CD4-positive, alpha-beta memory T cell (primary cell): Measurements from ENCODE around the gene MYL11. TPM values are rescaled to one million over a fixed set of nuclear protein-coding genes. Genes with fewer than 3 reads are reported as not detected.

Experiments
- CTCF ChIA-PET: fragments of 350-600 bp; sonication (Branson Sonifier 250); formaldehyde crosslinking; loops from one replicate; lab custom pipeline; 2021; ENCODE audit warnings: inconsistent platforms; ENCODE audit not compliant: partially characterized antibody; lab: Charles Lee
- POLR2A ChIA-PET: fragments of 350-600 bp; sonication (Branson Sonifier 250); formaldehyde crosslinking; loops from one replicate; lab custom pipeline; 2021; ENCODE audit not compliant: partially characterized antibody; lab: Charles Lee
- DNase-seq, 5 donors: peaks; one replicate each; pipeline versions ENCODE4 v3.0.0 to v3.0.0-alpha.2; 2020 to 2022; ENCODE audit warnings: mixed read lengths in 1 of 5
- H3K27ac ChIP-seq: one replicate; pipeline ENCODE4 v1.7.0; 2013; ENCODE audit warnings: low read depth, low read length
- H3K27me3 ChIP-seq: 2 replicates; pipeline ENCODE4 v1.7.0; 2013; ENCODE audit warnings: mild to moderate bottlenecking, low read length, moderate library complexity; ENCODE audit not compliant: insufficient read depth
- H3K36me3 ChIP-seq: 2 replicates; pipeline ENCODE4 v1.7.0; 2013; ENCODE audit warnings: mild to moderate bottlenecking, low read length, moderate library complexity; ENCODE audit not compliant: insufficient read depth
- H3K4me1 ChIP-seq: 2 replicates; pipeline ENCODE4 v1.7.0; 2013; ENCODE audit warnings: mild to moderate bottlenecking, low read length, moderate library complexity; ENCODE audit not compliant: insufficient read depth
- H3K4me3 ChIP-seq, 2 donors: one replicate each; pipeline ENCODE4 v1.7.0; 2013; ENCODE audit warnings: low read length in 2 of 2, mild to moderate bottlenecking in 1 of 2
- H3K9me3 ChIP-seq, 2 donors: one replicate each; pipeline ENCODE4 v1.7.0; 2013; ENCODE audit warnings: low read length in 2 of 2, control low read depth in 1 of 2; ENCODE audit not compliant: control insufficient read depth in 1 of 2
- H3K27ac Mint-ChIP-seq, 7 donors: one replicate each; pipeline ENCODE4 v1.8.0; 2020 to 2021; ENCODE audit warnings: mixed read lengths in 7 of 7, mild to moderate bottlenecking in 6 of 7, inconsistent platforms in 3 of 7, moderate library complexity in 3 of 7
- H3K27me3 Mint-ChIP-seq, 2 donors: one replicate each; pipeline ENCODE4 v1.8.0; 2020 to 2021; ENCODE audit warnings: mixed read lengths in 2 of 2
- H3K36me3 Mint-ChIP-seq, 2 donors: one replicate each; pipeline ENCODE4 v1.8.0; 2020 to 2021; ENCODE audit warnings: mixed read lengths in 2 of 2, inconsistent platforms in 1 of 2, mild to moderate bottlenecking in 1 of 2
- H3K4me1 Mint-ChIP-seq, 4 donors: one replicate each; pipeline ENCODE4 v1.8.0; 2020 to 2021; ENCODE audit warnings: mixed read lengths in 4 of 4, mild to moderate bottlenecking in 1 of 4
- H3K4me3 Mint-ChIP-seq, 8 donors: one replicate each; pipeline ENCODE4 v1.8.0; 2020 to 2021; ENCODE audit warnings: mixed read lengths in 8 of 8, mild to moderate bottlenecking in 7 of 8, moderate library complexity in 6 of 8, inconsistent platforms in 3 of 8
- H3K9me3 Mint-ChIP-seq, 8 donors: one replicate each; pipeline ENCODE4 v1.8.0; 2020 to 2021; ENCODE audit warnings: mixed read lengths in 8 of 8, mild to moderate bottlenecking in 5 of 8, inconsistent platforms in 3 of 8, moderate library complexity in 1 of 8
- intact Hi-C: fragments of 100-400 bp; cut with micrococcal nuclease; formaldehyde crosslinking; loops from one replicate; pipeline ENCODE4 v1.15.1; 2023
- polyA plus RNA-seq, 2 donors: library from polyadenylated mRNA; unstranded; fragments of 300-500 nt; fragmentation: Illumina TruSeq; gene quantifications; one replicate each; pipeline ENCODE4 v1.2.3, GENCODE V29; 2021
- total RNA-seq, 2 experiments: library from RNA; stranded (reverse); gene quantifications; one replicate each; pipeline ENCODE4 v1.2.3, GENCODE V29; 2021

The MYL11 gene
- total and polyA plus RNA-seq, 4 experiments from 2014 or later = 1.1 to 1.3 TPM; not detected in 2

- CTCF ChIA-PET = interaction anchor here (0.8 to 2.6 kb wide), 8 partner anchors 10 to 278 kb away, joined by 3 to 24 read pairs (median 4); partner anchors contain the start of genes SEPTIN1 and TBX6
- peak overlapping the region in 1 of 2 donors; percentile 67 for H3K4me3 ChIP-seq
- no peaks in the 10 kb centered on the region for H3K9me3 ChIP-seq
- Mint-ChIP-seq H3K27me3 (peaks cover 0 to 2% of the 10 kb centered on the region in 2 donors), H3K9me3 (no peaks in the 10 kb centered on the region), H3K4me3 (peak overlapping the region in 7 of 8 donors; percentile 80 to 91 (median 84)), H3K4me1 (peaks cover 43 to 66% (median 51%) of the 10 kb centered on the region in 4 donors), H3K36me3 (peaks cover 0 to 28% of the 10 kb centered on the region in 2 donors), H3K27ac (peak overlapping the region in 6 of 7 donors; percentile 86 to 99 (median 96))
- peak overlapping the region; percentile 72 for H3K27ac ChIP-seq
- no peak for DNase-seq
- POLR2A ChIA-PET = interaction anchor here (1.1 to 12.9 kb wide), 17 partner anchors 11 to 579 kb away, joined by 3 to 224 read pairs (median 12); partner anchors contain the start of genes CD2BP2, CORO1A, DCTPP1 and KIF22
- peaks cover 10% of the 10 kb centered on the region for H3K36me3 ChIP-seq
- H3K4me1 ChIP-seq = peaks cover 43% of the 10 kb centered on the region
- intact Hi-C loops = loop anchor here (1.0 to 2.0 kb wide), 6 partner anchors 8 to 305 kb away; partner anchors contain the start of genes ALDOA, CD2BP2, FBRS and ZNF771
- no peaks in the 10 kb centered on the region for H3K27me3 ChIP-seq
These were observed 4.6 kb upstream of the MYL11 start for GRCh38 chr16:30369938-30370455.

GRCh38 chr16:30370456-30371247 is 4.0 kb upstream of the MYL11 start, which contains the start of gene TBC1D10B:
TSS of gene TBC1D10B (minus strand) at chr16:30370494. CDS start at chr16:30370183, 311 bp downstream.
- peaks cover 46% of the 10 kb centered on the region for H3K4me1 ChIP-seq
- POLR2A ChIA-PET = interaction anchor here (0.7 to 12.9 kb wide), 25 partner anchors 10 to 695 kb away, joined by 3 to 224 read pairs (median 5); partner anchors contain the start of genes ALDOA, CD2BP2, CORO1A and DCTPP1
- Mint-ChIP-seq H3K9me3 (no peaks in the 10 kb centered on the region), H3K4me3 (peak within 1 kb of the TSS; percentile 87 to 94 (median 90)), H3K27ac (peak within 1 kb of the TSS; percentile 83 to 99 (median 95)), H3K36me3 (peaks cover 0 to 21% of the 10 kb centered on the region in 2 donors), H3K27me3 (peaks cover 0 to 2% of the 10 kb centered on the region in 2 donors), H3K4me1 (peaks cover 43 to 60% (median 49%) of the 10 kb centered on the region in 4 donors)
- CTCF ChIA-PET = interaction anchor here (0.6 to 2.6 kb wide), 19 partner anchors 8 to 279 kb away, joined by 3 to 41 read pairs (median 4); partner anchors contain the start of genes CD2BP2, SEPTIN1, TBX6 and ZNF48
- H3K9me3 ChIP-seq = no peaks in the 10 kb centered on the region
- H3K27ac ChIP-seq = peak within 1 kb of the TSS; percentile 72
- DNase-seq = peak; percentile 99 to 100 (median 100)
- H3K27me3 ChIP-seq = no peaks in the 10 kb centered on the region
- peak within 1 kb of the TSS; percentile 67 to 88 for H3K4me3 ChIP-seq
- H3K36me3 ChIP-seq = peaks cover 4% of the 10 kb centered on the region
- intact Hi-C loops = loop anchor here (1.0 to 2.0 kb wide), 6 partner anchors 8 to 306 kb away; partner anchors contain the start of genes ALDOA, CD2BP2, FBRS and ZNF771

GRCh38 chr16:30371248-30371816 is 3.3 kb upstream of the MYL11 start:
- CTCF ChIA-PET = interaction anchor here (0.7 to 2.6 kb wide), 16 partner anchors 9 to 279 kb away, joined by 3 to 41 read pairs (median 4); partner anchors contain the start of genes CD2BP2, SEPTIN1, TBX6 and ZNF48
- Mint-ChIP-seq H3K36me3 (peaks cover 0 to 18% of the 10 kb centered on the region in 2 donors), H3K27ac (peak overlapping the region; percentile 80 to 99 (median 95)), H3K4me3 (peak overlapping the region; percentile 80 to 91 (median 84)), H3K9me3 (no peaks in the 10 kb centered on the region), H3K27me3 (peaks cover 0 to 2% of the 10 kb centered on the region in 2 donors), H3K4me1 (peaks cover 43 to 56% (median 47%) of the 10 kb centered on the region in 4 donors)
- H3K27ac ChIP-seq = peak overlapping the region; percentile 68
- peaks cover 53% of the 10 kb centered on the region for H3K4me1 ChIP-seq
- no peaks in the 10 kb centered on the region for H3K27me3 ChIP-seq
- H3K9me3 ChIP-seq = no peaks in the 10 kb centered on the region
- H3K36me3 ChIP-seq = no peaks in the 10 kb centered on the region
- intact Hi-C loops = loop anchor here (2.0 kb wide), 2 partner anchors 37 to 307 kb away; partner anchors contain the start of gene ALDOA
- DNase-seq = no peak
- POLR2A ChIA-PET = interaction anchor here (0.7 to 12.9 kb wide), 25 partner anchors 9 to 695 kb away, joined by 3 to 224 read pairs (median 5); partner anchors contain the start of genes ALDOA, CD2BP2, CORO1A and DCTPP1
- peak overlapping the region; percentile 47 to 66 for H3K4me3 ChIP-seq

- peaks cover 54% of the 10 kb centered on the region for H3K4me1 ChIP-seq
- H3K27me3 ChIP-seq = no peaks in the 10 kb centered on the region
- intact Hi-C loops = no loop called here
- Mint-ChIP-seq H3K36me3 (peaks cover 0 to 12% of the 10 kb centered on the region in 2 donors), H3K9me3 (no peaks in the 10 kb centered on the region), H3K27ac (peak overlapping the region; percentile 80 to 99 (median 95)), H3K4me3 (peak overlapping the region in 6 of 8 donors; percentile 80 to 91 (median 84)), H3K4me1 (peaks cover 37 to 50% (median 43%) of the 10 kb centered on the region in 4 donors), H3K27me3 (peaks cover 0 to 2% of the 10 kb centered on the region in 2 donors)
- ChIA-PET POLR2A (interaction anchor here (1.0 to 12.9 kb wide), 10 partner anchors 9 to 306 kb away, joined by 4 to 224 read pairs (median 28); partner anchors contain the start of genes ALDOA, CD2BP2, SEPTIN1 and TBX6), CTCF (interaction anchor here (0.7 to 2.6 kb wide), 8 partner anchors 10 to 226 kb away, joined by 3 to 41 read pairs (median 6); partner anchors contain the start of genes SEPTIN1, ZNF48 and ZNF771)
- H3K27ac ChIP-seq = peak overlapping the region; percentile 68
- no peaks in the 10 kb centered on the region for H3K9me3 ChIP-seq
- no peak for DNase-seq
- no peak overlapping the region for H3K4me3 ChIP-seq
- H3K36me3 ChIP-seq = no peaks in the 10 kb centered on the region
These were observed 2.4 kb upstream of the MYL11 start for GRCh38 chr16:30372038-30372712.

GRCh38 chr16:30372725-30373124 is 1.9 kb upstream of the MYL11 start:
- H3K4me3 ChIP-seq = no peak overlapping the region
- no peaks in the 10 kb centered on the region for H3K27me3 ChIP-seq
- ChIA-PET CTCF (interaction anchor here (2.6 kb wide), 2 partner anchors 10 to 35 kb away, joined by 24 to 41 read pairs; partner anchors contain the start of genes SEPTIN1 and ZNF771), POLR2A (interaction anchor here (1.0 to 12.9 kb wide), 4 partner anchors 8 to 45 kb away, joined by 4 to 224 read pairs (median 32); partner anchors contain the start of genes SEPTIN1 and ZNF771)
- H3K4me1 ChIP-seq = peaks cover 53% of the 10 kb centered on the region
- H3K4me3 Mint-ChIP-seq = peak overlapping the region in 6 of 8 donors; percentile 2 to 80 (median 24)
- peaks cover 36 to 50% (median 43%) of the 10 kb centered on the region in 4 donors for H3K4me1 Mint-ChIP-seq
- H3K27me3 Mint-ChIP-seq = peaks cover 0 to 2% of the 10 kb centered on the region in 2 donors
- peaks cover 0 to 10% of the 10 kb centered on the region in 2 donors for H3K36me3 Mint-ChIP-seq
- H3K27ac ChIP-seq = no peak overlapping the region
- DNase-seq = no peak
- no peaks in the 10 kb centered on the region for H3K36me3 ChIP-seq
- intact Hi-C loops = no loop called here
- H3K27ac Mint-ChIP-seq = peak overlapping the region; percentile 12 to 95 (median 85)
- no peaks in the 10 kb centered on the region for H3K9me3 ChIP-seq
- no peaks in the 10 kb centered on the region for H3K9me3 Mint-ChIP-seq
